K562 (cell line): Measurements from ENCODE around the gene ODAD2. TPM values are rescaled to one million over a fixed set of nuclear protein-coding genes. Genes with fewer than 3 reads are reported as not detected.

Experiments used
- ATAC-seq: fragments of 200-7000 bp; cut with Tn5 transposase; 3 replicates; pipeline ENCODE4 v1.9.1; 2020; ENCODE audit warnings: moderate library complexity
- BruUV-seq: library from RNA; stranded (reverse); fragments of 400-500 nt; replicated peaks from 2 replicates; lab custom pipeline; 2021; lab: Mats Ljungman, UMichigan
- CTCF ChIA-PET: fragments of 300-600 bp; formaldehyde crosslinking; extraction: SDS; loops from one replicate; lab custom pipeline; 2021; ENCODE audit warnings: low intra/inter-chr PET ratio; lab: Yijun Ruan, JAX
- POLR2A ChIA-PET: fragments of 300-600, 350-650 bp; sonication (Branson Sonifier 250); formaldehyde crosslinking; extraction: SDS; loops from one replicate; lab custom pipeline; 2021; ENCODE audit warnings: antibody characterized with exemption, inconsistent platforms; lab: Yijun Ruan, JAX
- DNase-seq, 4 experiments: peaks; one replicate each; pipeline versions ENCODE4 v3.0.0 to v3.0.0-alpha.2; 2011 to 2018; ENCODE audit warnings: low spot score in 3 of 4, mixed read lengths in 3 of 4; ENCODE audit errors: extremely low read depth in 1 of 4
- FAIRE-seq: peaks from 2 replicates; lab custom pipeline; 2011; peaks lifted over from hg19 to GRCh38; lab: Jason Lieb, UNC
- H2AFZ ChIP-seq: 2 replicates; pipeline ENCODE4 v1.6.0; 2011; ENCODE audit warnings: low read depth, low read length, control low read depth, inconsistent platforms
- H3K27ac ChIP-seq: fragments of 200-600 bp; 3 replicates; pipeline ENCODE4 v1.8.0; 2011; ENCODE audit warnings: low read depth, mild to moderate bottlenecking, control low read depth, inconsistent platforms, low read length, moderate library complexity, mixed read lengths; ENCODE audit errors: extremely low read depth
- H3K27me3 ChIP-seq, 2 experiments: fragments of 300-600 bp in 1 of 2; 2 replicates in 1 of 2; 3 replicates in 1 of 2; pipeline versions ENCODE4 v1.6.0 to v1.8.0; 2011; ENCODE audit warnings: inconsistent platforms in 2 of 2, low read length in 2 of 2, mild to moderate bottlenecking in 1 of 2, mixed read lengths in 1 of 2, moderate library complexity in 1 of 2; ENCODE audit not compliant: control insufficient read depth in 2 of 2, insufficient read depth in 2 of 2
- H3K36me3 ChIP-seq: fragments of 300-600 bp; 3 replicates; pipeline ENCODE4 v1.8.0; 2011; ENCODE audit warnings: mild to moderate bottlenecking, low read length, inconsistent platforms; ENCODE audit not compliant: control insufficient read depth, insufficient read depth
- H3K4me1 ChIP-seq, 2 experiments: fragments of 200-600 bp in 1 of 2; replicated peaks in 1 of 2; 2 replicates in 1 of 2; 3 replicates in 1 of 2; pipeline versions ENCODE4 v1.5.1 to v1.8.0; 2011; ENCODE audit warnings: inconsistent platforms in 2 of 2, low read length in 2 of 2, mild to moderate bottlenecking in 1 of 2, mixed read lengths in 1 of 2, moderate library complexity in 1 of 2; ENCODE audit not compliant: control insufficient read depth in 2 of 2, insufficient read depth in 2 of 2
- H3K4me2 ChIP-seq: 2 replicates; pipeline ENCODE4 v1.6.1; 2011; ENCODE audit warnings: low read length, control low read depth, inconsistent platforms, mixed read lengths; ENCODE audit not compliant: insufficient read depth
- H3K4me3 ChIP-seq: fragments of 200-600 bp; sonication (generic), shearing (Covaris generic); 2 replicates; pipeline ENCODE4 v1.5.1; 2016; ENCODE audit warnings: control low read depth, inconsistent platforms
- H3K79me2 ChIP-seq: fragments of 200-600 bp; 3 replicates; pipeline ENCODE4 v1.8.0; 2011; ENCODE audit warnings: low read length, inconsistent platforms; ENCODE audit not compliant: control insufficient read depth, insufficient read depth
- H3K9ac ChIP-seq, 2 experiments: 2 replicates each; pipeline versions ENCODE4 v1.6.0 to v1.6.1; 2011; ENCODE audit warnings: low read depth in 2 of 2, low read length in 2 of 2, control low read depth in 1 of 2, inconsistent platforms in 1 of 2, mild to moderate bottlenecking in 1 of 2, mixed read lengths in 1 of 2; ENCODE audit not compliant: insufficient read depth in 1 of 2
- H3K9me1 ChIP-seq: one replicate; pipeline ENCODE4 v1.6.0; 2011; ENCODE audit warnings: inconsistent platforms, mild to moderate bottlenecking, low read length, moderate library complexity; ENCODE audit not compliant: control insufficient read depth, insufficient read depth
- H3K9me3 ChIP-seq: replicated peaks from 2 replicates; pipeline ENCODE4 v1.5.1; 2011; ENCODE audit warnings: low read depth, low read length, inconsistent platforms; ENCODE audit not compliant: control insufficient read depth, insufficient read depth
- H4K20me1 ChIP-seq: replicated peaks from 2 replicates; pipeline ENCODE4 v1.6.1; 2011; ENCODE audit warnings: low read length, inconsistent platforms, mixed read lengths; ENCODE audit not compliant: control insufficient read depth, insufficient read depth
- ELF2 ChIP-seq: fragments of 250-450 bp; sonication (Bioruptor Pico); IDR thresholded peaks from 2 replicates; pipeline ENCODE4 v1.5.0; 2021; ENCODE audit warnings: mild to moderate bottlenecking
- ETV6 ChIP-seq, 3 experiments: fragments of 150-350 bp in 1 of 3; sonication (generic) in 1 of 3; formaldehyde crosslinking in 1 of 3; IDR thresholded peaks; 2 replicates each; pipeline versions ENCODE4 v1.6.1 to v1.8.0; 2014 to 2022; ENCODE audit warnings: borderline replicate concordance in 2 of 3, low read depth in 2 of 3, antibody characterized with exemption in 1 of 3, low read length in 1 of 3, mild to moderate bottlenecking in 1 of 3, missing genetic modification reagents in 1 of 3
- FUS ChIP-seq: fragments of 200-400 bp; formaldehyde crosslinking; optimal IDR thresholded peaks from 2 replicates; pipeline ENCODE3; 2017; ENCODE audit warnings: low read depth, low read length
- GATA2 ChIP-seq: sonication (generic); formaldehyde crosslinking; IDR thresholded peaks from 2 replicates; pipeline ENCODE4 v1.4.0; 2020; ENCODE audit warnings: mild to moderate bottlenecking, missing genetic modification reagents
- KAT8 ChIP-seq: fragments of 450-650 bp; IDR thresholded peaks from 2 replicates; pipeline ENCODE4 v1.6.1; 2016; ENCODE audit warnings: low read depth, mild to moderate bottlenecking
- MIER1 ChIP-seq: fragments of 450-650 bp; IDR thresholded peaks from 2 replicates; pipeline ENCODE4 v1.6.1; 2016; ENCODE audit warnings: antibody characterized with exemption, mild to moderate bottlenecking, low read depth
- NUFIP1 ChIP-seq: fragments of 450-650 bp; IDR thresholded peaks from 2 replicates; pipeline ENCODE4 v1.6.1; 2018; ENCODE audit not compliant: partially characterized antibody
- SNIP1 ChIP-seq: fragments of 450-650 bp; IDR thresholded peaks from 2 replicates; pipeline ENCODE4 v1.7.1; 2017; ENCODE audit warnings: low read depth, mild to moderate bottlenecking
- WGBS: fragments of 100-300 bp; shearing (Covaris generic); methylation state at CpG from one replicate; pipeline ENCODE4 v1.1.6; 2016; ENCODE audit warnings: low coverage, mixed read lengths; ENCODE audit not compliant: insufficient coverage; ENCODE audit errors: missing lambda C conversion rate; 5-methylcytosine and 5-hydroxymethylcytosine counted together
- in situ Hi-C: fragments of 300-500 bp; cut with MboI; formaldehyde crosslinking; loops from 4 replicates; pipeline ENCODE4 v1.15.0; 2018; ENCODE audit warnings: inconsistent platforms, mixed read lengths
- intact Hi-C: fragments of 100-400 bp; cut with micrococcal nuclease; formaldehyde crosslinking; loops from 2 replicates; pipeline ENCODE4 v1.14.2; 2022
- polyA plus RNA-seq, 8 experiments: library from polyadenylated mRNA; depleted of rRNA in 4 of 8; stranded (reverse) in 5 of 8; unstranded in 3 of 8; fragments of >200 nt; fragmentation: Nextera tagmentation in 2 of 8; fragmentation: Illumina TruSeq in 1 of 8; extraction: Ambion mirVana in 2 of 8; extraction: Trizol in 1 of 8; gene quantifications; 2 replicates each; pipeline versions ENCODE4 v1.2.1 to v1.2.3, GENCODE V29; 2011 to 2014; ENCODE audit warnings: inconsistent platforms in 1 of 8, missing spikeins in 1 of 8
- total RNA-seq, 7 experiments: library from RNA; depleted of rRNA in 6 of 7; stranded (reverse); fragments of >200 nt in 6 of 7; fragmentation: Illumina TruSeq in 2 of 7; extraction: Trizol in 2 of 7; gene quantifications; 2 replicates each; pipeline versions ENCODE4 v1.2.1 to v1.2.3, GENCODE V29; 2011 to 2021; ENCODE audit warnings: low replicate concordance in 1 of 7
- TF ChIP-seq, protein P1 (sequence below): IDR thresholded peaks from 3 replicates; pipeline ENCODE4 v1.6.1; 2011; ENCODE audit warnings: borderline replicate concordance, mild to moderate bottlenecking, moderate library complexity; ENCODE audit not compliant: insufficient read length; ENCODE audit errors: extremely low read depth
- TF ChIP-seq, protein P2 (sequence below): IDR thresholded peaks from 2 replicates; pipeline ENCODE4 v1.6.1; 2014; ENCODE audit warnings: antibody characterized with exemption
- TF ChIP-seq, protein P3 (sequence below): fragments of 250-450 bp; sonication (Bioruptor Pico); IDR thresholded peaks from 2 replicates; pipeline ENCODE4 v1.8.0; 2022; ENCODE audit warnings: inconsistent platforms
- TF ChIP-seq, protein P4 (sequence below), 2 experiments: IDR thresholded peaks; 2 replicates each; pipeline ENCODE4 v1.6.1; 2012; ENCODE audit warnings: improper control_type of control experiment in 2 of 2, low read depth in 2 of 2, low read length in 2 of 2, borderline replicate concordance in 1 of 2

ODAD2 gene
- total and polyA plus RNA-seq, 9 of the 15 experiments (the other 6 are each of a cell fraction or from before 2014, with no cell fraction given) = not detected

DNA sequence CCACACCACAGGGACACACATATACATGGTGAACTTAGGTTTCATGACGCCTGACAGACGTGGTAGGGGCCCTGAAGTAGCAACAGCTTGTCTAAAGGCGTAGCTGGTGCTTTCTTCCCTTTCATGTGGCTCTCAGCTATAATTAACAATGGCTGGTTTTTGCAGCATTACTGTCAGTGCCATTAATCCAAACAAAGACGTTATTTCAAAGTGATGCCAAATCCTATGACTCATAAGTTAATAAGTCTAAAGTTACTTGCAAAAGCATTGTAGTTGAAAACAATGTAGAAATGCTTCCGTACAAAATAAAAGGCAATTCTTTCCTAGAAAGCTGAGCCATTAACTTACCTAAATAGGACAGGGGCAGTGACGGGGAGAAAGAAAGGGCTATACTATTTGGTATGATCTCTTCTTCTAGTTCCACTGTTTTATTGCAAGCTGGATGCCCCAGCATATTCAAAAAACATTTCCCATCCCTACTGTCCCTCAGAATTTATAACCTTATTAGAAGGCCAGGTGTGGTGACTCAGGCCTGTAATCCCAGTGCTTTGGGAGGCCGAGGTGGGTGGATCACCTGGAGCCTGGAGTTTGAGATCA lies 105.4 kb downstream of the ODAD2 start (continued):
- TF ChIP-seq ETV6 (IDR thresholded peaks at IDR 0.05; ENCODE audit: borderline replicate concordance in 1 of 2, low read depth in 2 of 2, low read length in 1 of 2) (no peak), ETV6 (CRISPR knock-in tag; IDR thresholded peaks at IDR 0.05; ENCODE audit: borderline replicate concordance) (no peak)

DNA sequence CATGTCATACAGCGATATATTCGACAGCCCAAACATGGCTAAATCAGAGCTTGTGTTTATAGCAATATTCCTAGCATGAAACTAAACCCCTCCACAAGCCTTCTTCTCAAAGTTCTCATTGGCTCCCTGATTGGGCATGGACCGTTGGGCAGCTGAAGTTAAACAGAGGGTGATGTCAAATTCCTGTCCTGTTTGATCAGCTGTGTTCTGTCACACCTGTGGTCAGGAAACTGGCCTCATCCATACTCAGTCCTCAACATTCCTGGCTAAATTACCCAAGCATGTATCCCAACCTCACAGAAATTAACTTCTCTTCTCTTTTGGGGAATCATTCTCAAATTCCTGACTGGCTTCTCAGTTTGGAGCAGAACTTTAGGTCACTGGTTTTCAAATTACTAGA lies 107.9 kb downstream of the ODAD2 start:
- Histone ChIP-seq H3K36me3 (no peaks in the 10 kb centered on the region), H3K4me3 (no peak overlapping the region), H3K27ac (no peak overlapping the region), H3K9me1 (no peaks in the 10 kb centered on the region), H3K9ac (no peak overlapping the region), H3K79me2 (no peaks in the 10 kb centered on the region), H2AFZ (no peak overlapping the region), H3K4me2 (no peak overlapping the region), H3K4me1 (no peaks in the 10 kb centered on the region), H3K9me3 (no peaks in the 10 kb centered on the region), H4K20me1 (no peaks in the 10 kb centered on the region), H3K27me3 (no peaks in the 10 kb centered on the region)
- POLR2A ChIA-PET = no interaction called here
- 0% methylated on average over 3 of the region's 3 CpGs for WGBS
- FAIRE-seq (no peak), ATAC-seq (no peak), DNase-seq (no peak)
- CTCF ChIA-PET = no interaction called here
- intact Hi-C loops = no loop called here
- in situ Hi-C loops = no loop called here
- BruUV-seq = no TSS peak
- TF ChIP-seq, protein P1, sequence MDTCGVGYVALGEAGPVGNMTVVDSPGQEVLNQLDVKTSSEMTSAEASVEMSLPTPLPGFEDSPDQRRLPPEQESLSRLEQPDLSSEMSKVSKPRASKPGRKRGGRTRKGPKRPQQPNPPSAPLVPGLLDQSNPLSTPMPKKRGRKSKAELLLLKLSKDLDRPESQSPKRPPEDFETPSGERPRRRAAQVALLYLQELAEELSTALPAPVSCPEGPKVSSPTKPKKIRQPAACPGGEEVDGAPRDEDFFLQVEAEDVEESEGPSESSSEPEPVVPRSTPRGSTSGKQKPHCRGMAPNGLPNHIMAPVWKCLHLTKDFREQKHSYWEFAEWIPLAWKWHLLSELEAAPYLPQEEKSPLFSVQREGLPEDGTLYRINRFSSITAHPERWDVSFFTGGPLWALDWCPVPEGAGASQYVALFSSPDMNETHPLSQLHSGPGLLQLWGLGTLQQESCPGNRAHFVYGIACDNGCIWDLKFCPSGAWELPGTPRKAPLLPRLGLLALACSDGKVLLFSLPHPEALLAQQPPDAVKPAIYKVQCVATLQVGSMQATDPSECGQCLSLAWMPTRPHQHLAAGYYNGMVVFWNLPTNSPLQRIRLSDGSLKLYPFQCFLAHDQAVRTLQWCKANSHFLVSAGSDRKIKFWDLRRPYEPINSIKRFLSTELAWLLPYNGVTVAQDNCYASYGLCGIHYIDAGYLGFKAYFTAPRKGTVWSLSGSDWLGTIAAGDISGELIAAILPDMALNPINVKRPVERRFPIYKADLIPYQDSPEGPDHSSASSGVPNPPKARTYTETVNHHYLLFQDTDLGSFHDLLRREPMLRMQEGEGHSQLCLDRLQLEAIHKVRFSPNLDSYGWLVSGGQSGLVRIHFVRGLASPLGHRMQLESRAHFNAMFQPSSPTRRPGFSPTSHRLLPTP = no peak
- TF ChIP-seq FUS = no peak
- no peak for TF ChIP-seq KAT8
- TF ChIP-seq NUFIP1 = no peak
- TF ChIP-seq ELF2 (CRISPR knock-in tag) = no peak
- TF ChIP-seq GATA2 (CRISPR knock-in tag) = no peak
- no peak for TF ChIP-seq MIER1
- TF ChIP-seq SNIP1 = no peak
- TF ChIP-seq, protein P2, sequence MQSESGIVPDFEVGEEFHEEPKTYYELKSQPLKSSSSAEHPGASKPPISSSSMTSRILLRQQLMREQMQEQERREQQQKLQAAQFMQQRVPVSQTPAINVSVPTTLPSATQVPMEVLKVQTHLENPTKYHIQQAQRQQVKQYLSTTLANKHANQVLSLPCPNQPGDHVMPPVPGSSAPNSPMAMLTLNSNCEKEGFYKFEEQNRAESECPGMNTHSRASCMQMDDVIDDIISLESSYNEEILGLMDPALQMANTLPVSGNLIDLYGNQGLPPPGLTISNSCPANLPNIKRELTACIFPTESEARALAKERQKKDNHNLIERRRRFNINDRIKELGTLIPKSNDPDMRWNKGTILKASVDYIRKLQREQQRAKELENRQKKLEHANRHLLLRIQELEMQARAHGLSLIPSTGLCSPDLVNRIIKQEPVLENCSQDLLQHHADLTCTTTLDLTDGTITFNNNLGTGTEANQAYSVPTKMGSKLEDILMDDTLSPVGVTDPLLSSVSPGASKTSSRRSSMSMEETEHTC = no peak
- TF ChIP-seq, protein P3, sequence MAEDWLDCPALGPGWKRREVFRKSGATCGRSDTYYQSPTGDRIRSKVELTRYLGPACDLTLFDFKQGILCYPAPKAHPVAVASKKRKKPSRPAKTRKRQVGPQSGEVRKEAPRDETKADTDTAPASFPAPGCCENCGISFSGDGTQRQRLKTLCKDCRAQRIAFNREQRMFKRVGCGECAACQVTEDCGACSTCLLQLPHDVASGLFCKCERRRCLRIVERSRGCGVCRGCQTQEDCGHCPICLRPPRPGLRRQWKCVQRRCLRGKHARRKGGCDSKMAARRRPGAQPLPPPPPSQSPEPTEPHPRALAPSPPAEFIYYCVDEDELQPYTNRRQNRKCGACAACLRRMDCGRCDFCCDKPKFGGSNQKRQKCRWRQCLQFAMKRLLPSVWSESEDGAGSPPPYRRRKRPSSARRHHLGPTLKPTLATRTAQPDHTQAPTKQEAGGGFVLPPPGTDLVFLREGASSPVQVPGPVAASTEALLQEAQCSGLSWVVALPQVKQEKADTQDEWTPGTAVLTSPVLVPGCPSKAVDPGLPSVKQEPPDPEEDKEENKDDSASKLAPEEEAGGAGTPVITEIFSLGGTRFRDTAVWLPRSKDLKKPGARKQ (CRISPR knock-in tag) = no peak
- TF ChIP-seq, protein P4, sequence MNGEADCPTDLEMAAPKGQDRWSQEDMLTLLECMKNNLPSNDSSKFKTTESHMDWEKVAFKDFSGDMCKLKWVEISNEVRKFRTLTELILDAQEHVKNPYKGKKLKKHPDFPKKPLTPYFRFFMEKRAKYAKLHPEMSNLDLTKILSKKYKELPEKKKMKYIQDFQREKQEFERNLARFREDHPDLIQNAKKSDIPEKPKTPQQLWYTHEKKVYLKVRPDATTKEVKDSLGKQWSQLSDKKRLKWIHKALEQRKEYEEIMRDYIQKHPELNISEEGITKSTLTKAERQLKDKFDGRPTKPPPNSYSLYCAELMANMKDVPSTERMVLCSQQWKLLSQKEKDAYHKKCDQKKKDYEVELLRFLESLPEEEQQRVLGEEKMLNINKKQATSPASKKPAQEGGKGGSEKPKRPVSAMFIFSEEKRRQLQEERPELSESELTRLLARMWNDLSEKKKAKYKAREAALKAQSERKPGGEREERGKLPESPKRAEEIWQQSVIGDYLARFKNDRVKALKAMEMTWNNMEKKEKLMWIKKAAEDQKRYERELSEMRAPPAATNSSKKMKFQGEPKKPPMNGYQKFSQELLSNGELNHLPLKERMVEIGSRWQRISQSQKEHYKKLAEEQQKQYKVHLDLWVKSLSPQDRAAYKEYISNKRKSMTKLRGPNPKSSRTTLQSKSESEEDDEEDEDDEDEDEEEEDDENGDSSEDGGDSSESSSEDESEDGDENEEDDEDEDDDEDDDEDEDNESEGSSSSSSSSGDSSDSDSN (IDR thresholded peaks at IDR 0.05; ENCODE audit: borderline replicate concordance in 1 of 2, low read depth in 2 of 2, low read length in 2 of 2) = no peak
